Ovary (tissue), 9 donors: ENCODE data around the gene DCDC2C. TPM values are rescaled to one million over a fixed set of nuclear protein-coding genes. Genes with fewer than 3 reads are reported as not detected.

Source experiments
- DNase-seq, 5 donors: peaks; one replicate each; pipeline ENCODE4 v3.0.0-alpha.2; 2019 to 2020
- H3K27ac ChIP-seq, 2 donors: fragments of 200-600 bp; one replicate each; pipeline versions ENCODE4 v1.5.1 to v1.8.0; 2019 to 2022
- H3K27me3 ChIP-seq: fragments of 200-600 bp; one replicate; pipeline ENCODE4 v1.8.0; 2022
- H3K36me3 ChIP-seq: fragments of 200-600 bp; sonication (generic); one replicate; pipeline ENCODE4 v1.5.1; 2019
- H3K4me1 ChIP-seq: one replicate; pipeline ENCODE4 v1.8.1; 2013; ENCODE audit warnings: mild to moderate bottlenecking, moderate library complexity; ENCODE audit not compliant: insufficient read depth
- H3K4me3 ChIP-seq: fragments of 200-600 bp; sonication (generic); one replicate; pipeline ENCODE4 v1.5.1; 2017
- H3K9me3 ChIP-seq, 2 donors: fragments of 200-600 bp in 1 of 2; sonication (generic) in 1 of 2; one replicate each; pipeline versions ENCODE4 v1.5.1 to v1.8.1; 2013 to 2019; ENCODE audit warnings: mild to moderate bottlenecking in 1 of 2, moderate library complexity in 1 of 2
- CTCF ChIP-seq, 3 donors: fragments of 450-650 bp in 2 of 3; fragments of 200-600 bp in 1 of 3; IDR thresholded peaks; one replicate each; pipeline versions ENCODE4 v1.5.1 to v1.8.0; 2016 to 2022; ENCODE audit warnings: antibody characterized with exemption in 3 of 3, mild to moderate bottlenecking in 1 of 3
- EP300 ChIP-seq: sonication (generic); formaldehyde crosslinking; IDR thresholded peaks from one replicate; pipeline ENCODE4 v1.6.1; 2017; ENCODE audit warnings: antibody characterized with exemption
- POLR2A ChIP-seq: fragments of 450-650 bp; IDR thresholded peaks from one replicate; pipeline ENCODE4 v1.6.1; 2017; ENCODE audit warnings: antibody characterized with exemption, mild to moderate bottlenecking, moderate library complexity
- WGBS, 3 donors: extraction: QIAGEN DNeasy Blood & Tissue Kit in 1 of 3; methylation state at CpG; one replicate each; pipeline versions ENCODE4 v1.1.5 to v1.1.7; 2013 to 2017; 5-methylcytosine and 5-hydroxymethylcytosine counted together
- intact Hi-C, 4 donors: fragments of 100-400 bp; cut with DNase I; formaldehyde crosslinking; loops; one replicate each; pipeline versions ENCODE4 v1.11.0 to v1.15.1; 2022 to 2023
- polyA plus RNA-seq, 2 donors: library from polyadenylated mRNA; stranded (reverse); fragments of 200-250 nt in 1 of 2; fragments of 350-450 nt in 1 of 2; fragmentation: Illumina TruSeq in 1 of 2; extraction: RNeasy Lipid Tissue Mini Kit (QIAGEN cat#74804) in 1 of 2; gene quantifications; one replicate each; pipeline ENCODE4 v1.2.3, GENCODE V29; 2013 to 2014
- total RNA-seq, 7 donors: library from RNA; depleted of rRNA in 2 of 7; stranded (reverse); fragments of >200 nt in 2 of 7; fragmentation: NEBNext Ultra II Directional in 3 of 7; extraction: Animal tissue kit (Norgen Biotek cat#: 25700) in 3 of 7; gene quantifications; one replicate each; pipeline versions ENCODE4 v1.1.0 to v1.2.4, GENCODE V29; 2016 to 2023
- donor health status: DM: no; HTN: no; CAD: no; lungs with moderate emphysema.
- donor health status: DM: no; HTN: no; CAD: no.
- donor health status: Bipolar disorder and iron deficiency.
- donor health status: DM: yes; HTN: yes; CAD: no.
- donor health status: DM: no; HTN: no; CAD: no.
- donor health status: DM: yes; HTN: yes; CAD: no.

DCDC2C gene
- total and polyA plus RNA-seq, 9 donors = 0.11 to 0.95 (median 0.42) TPM; not detected in 6

GRCh38 chr2:3778851-3779495, 75.6 kb downstream of the DCDC2C start:
- H3K27me3 ChIP-seq = no peaks in the 10 kb centered on the region
- no peaks in the 10 kb centered on the region for H3K4me1 ChIP-seq
- H3K27ac ChIP-seq = no peak overlapping the region
- WGBS, 3 donors = 76 to 79% (median 76%) methylated on average over 24 of the region's 24 CpGs
- no peak for DNase-seq
- TF ChIP-seq CTCF (IDR thresholded peaks at IDR 0.05) (no peak), POLR2A (no peak), EP300 (no peak)
- no peaks in the 10 kb centered on the region for H3K36me3 ChIP-seq
- intact Hi-C loops = no loop called here
- H3K9me3 ChIP-seq = no peaks in the 10 kb centered on the region
- H3K4me3 ChIP-seq = no peak overlapping the region

GRCh38 chr2:3779496-3780049, 76.2 kb downstream of the DCDC2C start:
- intact Hi-C loops = no loop called here
- Histone ChIP-seq H3K4me3 (no peak overlapping the region), H3K9me3 (no peaks in the 10 kb centered on the region), H3K27me3 (no peaks in the 10 kb centered on the region), H3K4me1 (no peaks in the 10 kb centered on the region), H3K27ac (no peak overlapping the region), H3K36me3 (no peaks in the 10 kb centered on the region)
- DNase-seq = no peak
- 27 to 30% (median 27%) methylated on average over 10 of the region's 10 CpGs for WGBS, 3 donors
- TF ChIP-seq POLR2A = no peak
- no peak for TF ChIP-seq CTCF (IDR thresholded peaks at IDR 0.05)
- TF ChIP-seq EP300 = no peak

GRCh38 chr2:3780477-3781402, 77.4 kb downstream of the DCDC2C start:
- Histone ChIP-seq H3K36me3 (no peaks in the 10 kb centered on the region), H3K9me3 (no peaks in the 10 kb centered on the region), H3K27ac (no peak overlapping the region), H3K27me3 (no peaks in the 10 kb centered on the region), H3K4me3 (no peak overlapping the region), H3K4me1 (no peaks in the 10 kb centered on the region)
- intact Hi-C loops = no loop called here
- TF ChIP-seq POLR2A = no peak
- TF ChIP-seq EP300 = no peak
- peak in 1 of 3 donors; percentile 28 for TF ChIP-seq CTCF (IDR thresholded peaks at IDR 0.05)
- 33 to 45% (median 43%) methylated on average over 23 of the region's 23 CpGs for WGBS, 3 donors
- DNase-seq = peak; percentile 20 to 70 (median 52)

GRCh38 chr2:3784731-3785130, 81.4 kb downstream of the DCDC2C start:
- intact Hi-C loops = no loop called here
- H3K9me3 ChIP-seq = no peaks in the 10 kb centered on the region
- WGBS, 3 donors = 68 to 73% (median 68%) methylated on average over 4 of the region's 4 CpGs

More at GRCh38 chr2:3784731-3785130, 81.4 kb downstream of the DCDC2C start:
- H3K4me3 ChIP-seq = no peak overlapping the region
- TF ChIP-seq CTCF (IDR thresholded peaks at IDR 0.05) (no peak), POLR2A (no peak), EP300 (no peak)
- DNase-seq = no peak
- H3K27me3 ChIP-seq = no peaks in the 10 kb centered on the region
- H3K27ac ChIP-seq = no peak overlapping the region
- H3K36me3 ChIP-seq = no peaks in the 10 kb centered on the region
- no peaks in the 10 kb centered on the region for H3K4me1 ChIP-seq
